GM19467 (cell line): ENCODE results near the gene DET1.
"Not testable (repeated sequence)": the region's sequence is repeated elsewhere in the genome, so short reads cannot be mapped to it uniquely, and the experiment has no call there.

Experiments
- ATAC-seq: cut with Tn5 transposase; IDR thresholded peaks from one replicate; pipeline ENCODE4 v1.9.1; 2021; ENCODE audit warnings: mild to moderate bottlenecking, moderate library complexity; ENCODE audit not compliant: unreplicated experiment

Gene DET1

GRCh38 chr15:88498996-88499395, 47.5 kb downstream of the DET1 start:
- ATAC-seq: no peak

DNA sequence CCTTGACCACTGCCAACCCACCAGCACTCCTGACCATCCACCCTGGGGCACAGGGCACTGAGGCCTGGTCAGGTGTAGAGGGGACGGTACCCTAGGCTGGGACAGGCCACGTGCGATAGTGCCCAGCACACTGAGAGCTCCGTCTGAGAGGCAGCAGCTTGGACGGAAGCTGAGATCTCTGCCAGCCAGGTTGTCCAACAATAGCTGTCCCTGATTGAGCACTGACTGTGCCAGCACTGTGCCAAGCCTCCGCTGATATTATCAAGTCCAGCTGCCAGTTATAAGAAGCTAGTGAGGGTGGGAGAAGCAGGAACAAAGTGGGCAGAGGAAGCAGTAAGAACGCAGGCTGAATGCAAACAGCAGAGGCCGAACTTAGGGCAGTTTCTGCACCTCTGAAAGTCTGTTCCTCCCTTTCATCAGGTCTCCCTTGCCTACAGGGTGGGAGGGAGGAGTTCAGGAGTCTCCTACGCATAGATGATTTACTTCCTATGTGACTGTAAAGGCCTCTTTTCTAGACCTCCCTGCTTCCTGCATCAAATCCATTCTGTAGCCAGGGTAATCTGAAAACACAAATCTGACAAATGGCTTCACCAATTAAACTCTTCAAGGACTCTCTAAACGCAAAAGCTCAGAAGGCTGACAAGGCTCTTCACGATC, 49.2 kb downstream of the DET1 start:
- no peak for ATAC-seq

DNA sequence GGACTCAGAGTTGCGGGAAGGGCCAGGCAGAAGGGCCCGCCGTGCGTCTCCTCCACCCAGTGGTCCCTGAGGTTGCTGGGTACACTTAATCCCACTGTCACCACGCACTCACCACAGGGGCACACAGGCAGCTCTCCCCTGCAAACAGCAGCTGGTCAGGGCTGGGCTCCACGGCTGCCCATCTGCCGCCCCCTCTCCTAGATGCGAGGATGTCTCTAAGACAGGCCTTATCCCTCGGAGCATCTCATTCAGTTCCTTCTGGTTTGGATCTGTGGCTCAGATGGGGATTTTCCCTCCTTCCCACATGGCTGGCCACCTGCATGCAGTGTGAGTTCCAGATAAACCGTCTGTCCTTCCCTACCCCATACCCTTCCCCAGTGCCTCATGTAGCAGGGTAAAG, 52.6 kb downstream of the DET1 start:
- ATAC-seq: no peak

DNA sequence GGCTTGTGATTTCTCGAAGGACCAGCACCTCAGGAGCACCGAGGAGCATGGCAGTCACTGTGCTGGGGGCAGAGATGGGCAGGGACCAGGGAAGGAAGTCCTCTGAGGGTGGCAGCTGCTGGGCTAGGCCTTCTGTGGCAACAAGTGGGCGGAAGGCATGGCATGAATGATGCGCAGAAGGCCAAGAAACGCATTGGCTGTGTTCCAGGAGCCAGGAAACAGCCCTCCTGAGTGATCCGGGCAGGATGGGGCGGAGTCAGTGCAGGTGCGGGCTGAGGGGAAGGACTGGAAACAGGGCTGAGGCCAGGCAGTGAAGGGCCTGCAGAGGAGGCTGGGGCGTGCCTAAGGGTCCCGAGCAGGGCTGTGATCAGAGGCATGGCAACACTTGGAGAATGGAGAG, 55.3 kb downstream of the DET1 start:
- ATAC-seq: no peak

- no peak for ATAC-seq
Observed at GRCh38 chr15:88490036-88490435, 56.4 kb downstream of the DET1 start.

GRCh38 chr15:88489321-88489720, 57.2 kb downstream of the DET1 start:
- no peak for ATAC-seq

- ATAC-seq: no peak
Observed at GRCh38 chr15:88487796-88488523, 58.5 kb downstream of the DET1 start.

GRCh38 chr15:88487178-88487795, 59.2 kb downstream of the DET1 start:
- ATAC-seq: no peak

- no peak for ATAC-seq
Observed at GRCh38 chr15:88484682-88485331, 61.7 kb downstream of the DET1 start.

- ATAC-seq: no peak
Observed at GRCh38 chr15:88482263-88482662, 64.2 kb downstream of the DET1 start.

GRCh38 chr15:88480981-88481380, 65.5 kb downstream of the DET1 start:
- ATAC-seq: no peak

DNA sequence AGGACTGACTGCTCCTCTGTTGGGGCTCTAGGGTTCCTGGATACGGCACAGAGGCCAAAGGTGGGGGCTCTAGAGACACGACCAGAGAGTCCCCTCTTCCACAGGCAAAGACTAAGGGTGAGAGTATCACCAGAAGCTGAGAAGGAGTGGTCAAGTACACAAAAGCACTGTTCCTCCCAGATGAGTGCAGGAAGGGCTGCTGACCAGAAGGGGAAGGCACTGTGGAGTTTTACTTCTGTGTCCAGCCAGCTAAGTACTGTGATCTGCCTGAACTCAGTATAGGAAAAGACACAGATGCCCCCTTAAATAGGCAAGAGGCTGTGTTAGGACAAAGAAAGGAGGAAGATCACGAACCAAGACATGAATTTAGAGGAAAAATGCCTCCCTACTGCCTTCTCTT, 67.3 kb downstream of the DET1 start:
- no peak for ATAC-seq

- no peak for ATAC-seq
Observed at GRCh38 chr15:88477904-88478303, 68.6 kb downstream of the DET1 start.

- ATAC-seq: no peak
Observed at GRCh38 chr15:88477126-88477525, 69.4 kb downstream of the DET1 start.

GRCh38 chr15:88476635-88477060, 69.8 kb downstream of the DET1 start:
- no peak for ATAC-seq

DNA sequence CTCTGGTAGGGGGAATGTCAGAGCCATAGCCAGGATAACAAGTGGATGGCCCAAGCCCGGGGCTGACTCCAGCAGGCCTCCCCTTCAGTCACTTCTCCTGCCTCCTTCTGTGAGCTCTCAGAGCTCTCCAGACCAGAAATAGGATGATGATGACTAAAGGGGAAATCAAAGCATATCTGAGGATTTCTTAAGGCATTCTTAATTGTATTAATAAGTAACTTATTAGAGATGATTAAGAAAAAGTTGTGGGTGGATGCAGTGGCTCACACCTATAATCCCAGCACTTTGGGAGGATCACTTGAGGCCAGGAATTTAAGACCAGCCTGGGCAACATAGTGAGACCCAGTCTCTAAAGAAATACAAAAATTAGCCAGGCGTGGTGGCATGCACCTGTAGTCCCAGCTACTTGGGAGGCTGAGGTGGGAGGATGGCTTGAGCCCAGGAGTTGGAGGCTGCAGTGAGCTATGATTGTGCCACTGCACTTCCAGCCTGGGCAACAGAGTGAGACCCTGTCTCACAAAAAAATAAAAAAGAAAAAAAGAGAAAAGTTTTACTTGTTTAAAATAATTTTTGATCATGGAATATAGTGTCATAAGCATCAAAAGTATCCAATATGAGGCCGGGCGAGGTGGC, 72.7 kb downstream of the DET1 start:
- not testable (repeated sequence) for ATAC-seq

GRCh38 chr15:88472225-88472624, 74.3 kb downstream of the DET1 start:
- no peak for ATAC-seq

DNA sequence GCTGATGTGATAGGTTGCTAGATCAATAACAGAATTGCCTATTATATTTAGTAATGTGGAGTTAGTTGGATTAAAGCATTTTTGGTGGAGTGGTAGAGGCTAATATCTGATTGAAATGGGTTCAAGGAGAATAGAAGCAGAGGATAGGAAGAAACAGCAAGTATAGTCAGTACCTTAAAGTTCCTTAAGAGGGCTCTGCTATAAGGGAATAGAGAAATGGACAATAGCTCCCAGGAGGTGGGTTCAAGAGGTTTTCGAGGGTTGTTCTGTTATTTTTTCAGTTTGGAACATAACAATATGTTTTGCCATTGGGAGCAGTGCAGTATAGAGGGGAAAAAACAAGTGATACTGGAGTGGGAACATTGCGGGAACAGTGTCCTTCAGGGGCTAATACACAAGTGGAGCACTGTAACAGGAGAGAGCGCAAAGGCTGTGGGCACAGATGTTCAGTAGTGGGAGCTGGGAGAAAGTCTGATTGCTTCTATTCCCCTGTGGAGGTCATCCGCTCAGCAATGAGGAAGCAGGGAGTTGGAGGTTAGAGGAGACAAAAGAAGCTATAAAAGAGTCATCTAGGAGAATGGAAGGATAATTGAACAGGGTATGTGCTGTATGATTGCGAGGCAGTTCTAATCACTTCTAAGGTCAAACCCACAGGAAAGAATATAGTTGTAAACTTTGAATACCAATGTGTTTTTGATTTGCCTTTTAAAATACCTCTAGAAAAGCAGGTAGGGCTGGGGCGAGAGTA, 75.7 kb downstream of the DET1 start:
- no peak for ATAC-seq

DNA sequence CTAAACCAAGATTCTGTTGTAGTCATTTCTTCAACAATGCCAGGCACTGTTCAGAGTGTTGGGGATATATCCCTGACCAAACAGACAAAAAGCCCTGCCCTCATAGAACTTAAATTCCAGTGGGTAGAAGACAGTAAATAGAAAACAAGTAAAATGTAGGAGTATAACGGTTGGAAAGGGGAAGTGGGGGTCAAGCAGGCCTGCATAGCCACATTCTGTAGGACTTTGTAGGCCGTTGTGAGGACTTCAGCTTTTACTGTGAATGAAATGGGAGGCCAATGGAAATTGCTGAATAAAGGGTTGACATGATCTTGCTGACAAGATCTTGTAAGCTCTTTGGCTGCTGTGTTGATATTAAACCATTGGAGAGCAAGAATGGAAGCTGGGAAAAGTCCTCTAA, 77.2 kb downstream of the DET1 start:
- ATAC-seq: no peak

GRCh38 chr15:88468721-88469120, 77.8 kb downstream of the DET1 start:
- not testable (repeated sequence) for ATAC-seq
